HG03095 (cell line): ENCODE measurements around the gene OR51G1.
"Not testable (repeated sequence)": the region's sequence is repeated elsewhere in the genome, so short reads cannot be mapped to it uniquely, and the experiment has no call there.

Experiments used
- ATAC-seq: cut with Tn5 transposase; IDR thresholded peaks from one replicate; pipeline ENCODE4 v1.9.1; 2021; ENCODE audit warnings: moderate library complexity; ENCODE audit not compliant: unreplicated experiment

The OR51G1 gene

GRCh38 chr11:4924239-4924638 is at the start of gene OR51G1:
TSS of gene OR51G1 (minus strand) at chr11:4924339. CDS start at chr11:4924339, 0 bp downstream.
- ATAC-seq: no peak

- no peak for ATAC-seq
Observed at GRCh38 chr11:4962816-4963215, 38.7 kb upstream of the OR51G1 start.

- ATAC-seq: no peak
Observed at GRCh38 chr11:4960877-4961276, 36.7 kb upstream of the OR51G1 start.

GRCh38 chr11:4957396-4957795 is 33.3 kb upstream of the OR51G1 start:
- ATAC-seq: no peak

- ATAC-seq: not testable (repeated sequence)
Observed at GRCh38 chr11:4955613-4956012, 31.5 kb upstream of the OR51G1 start, which contains the start of gene OR51A2. TSS of gene OR51A2 (minus strand) at chr11:4955713. CDS start at chr11:4955713, 0 bp downstream.

- no peak for ATAC-seq
Observed at GRCh38 chr11:4947505-4947904, 23.4 kb upstream of the OR51G1 start, which contains the start of gene OR51A4. TSS of gene OR51A4 (minus strand) at chr11:4947605. CDS start at chr11:4947100, 505 bp downstream.

GRCh38 chr11:4936745-4937144 is 12.6 kb upstream of the OR51G1 start:
- ATAC-seq: no peak

GRCh38 chr11:4932751-4933150 is 8.6 kb upstream of the OR51G1 start:
- no peak for ATAC-seq

GRCh38 chr11:4926608-4927007 is 2.5 kb upstream of the OR51G1 start:
- no peak for ATAC-seq

GRCh38 chr11:4922304-4922703 is 1.8 kb downstream of the OR51G1 start:
- no peak for ATAC-seq

GRCh38 chr11:4921796-4922195 is 2.3 kb downstream of the OR51G1 start:
- ATAC-seq: no peak

- no peak for ATAC-seq
Observed at GRCh38 chr11:4919250-4919649, 4.9 kb downstream of the OR51G1 start, which contains the start of gene OR51G2. TSS of gene OR51G2 (minus strand) at chr11:4919350. CDS start at chr11:4915663, 3,687 bp downstream.

GRCh38 chr11:4916581-4916980 is 7.6 kb downstream of the OR51G1 start:
- no peak for ATAC-seq

GRCh38 chr11:4903484-4903883 is 20.7 kb downstream of the OR51G1 start, which contains the start of gene OR51A7:
TSS of gene OR51A7 (plus strand) at chr11:4903783. CDS start at chr11:4907370, 3,587 bp downstream.
- ATAC-seq: no peak

GRCh38 chr11:4891996-4892640 is 32.0 kb downstream of the OR51G1 start:
- ATAC-seq: no peak

- ATAC-seq: no peak
Observed at GRCh38 chr11:4890279-4890678, 33.9 kb downstream of the OR51G1 start.

GRCh38 chr11:4887591-4887990 is 36.5 kb downstream of the OR51G1 start:
- no peak for ATAC-seq

- ATAC-seq: no peak
Observed at GRCh38 chr11:4886186-4886585, 38.0 kb downstream of the OR51G1 start.

- ATAC-seq: no peak
Observed at GRCh38 chr11:4884361-4884760, 39.8 kb downstream of the OR51G1 start.

GRCh38 chr11:4882543-4882942 is 41.6 kb downstream of the OR51G1 start:
- no peak for ATAC-seq

GRCh38 chr11:4881860-4882500 is 42.2 kb downstream of the OR51G1 start, which contains the start of gene OR51T1:
TSS of gene OR51T1 (plus strand) at chr11:4881900. CDS start at chr11:4881900, 0 bp downstream.
- no peak for ATAC-seq

GRCh38 chr11:4881188-4881587 is 43.0 kb downstream of the OR51G1 start:
- ATAC-seq: no peak
